Retinal pigment epithelial cell (primary cell): Measurements from ENCODE around the gene DAAM2.

Experiments
- DNase-seq: peaks from one replicate; pipeline ENCODE4 v3.0.0-alpha.2; 2010; ENCODE audit warnings: low read depth
- H3K4me3 ChIP-seq: 2 replicates; pipeline ENCODE4 v1.5.1; 2011; ENCODE audit warnings: mild to moderate bottlenecking, low read length, control low read depth, moderate library complexity
- CTCF ChIP-seq: conservative IDR thresholded peaks from 2 replicates; pipeline ENCODE4 v1.5.1; 2011; ENCODE audit warnings: low read depth, low read length, control low read depth, inconsistent platforms

Gene DAAM2

GRCh38 chr6:39850736-39851297 is 58.6 kb downstream of the DAAM2 start:
- no peak overlapping the region for H3K4me3 ChIP-seq
- no peak for TF ChIP-seq CTCF
- DNase-seq = no peak

GRCh38 chr6:39851331-39851730 is 59.2 kb downstream of the DAAM2 start:
- DNase-seq = no peak
- TF ChIP-seq CTCF = no peak
- H3K4me3 ChIP-seq = no peak overlapping the region

GRCh38 chr6:39852324-39852723 is 60.1 kb downstream of the DAAM2 start:
- TF ChIP-seq CTCF = no peak
- no peak overlapping the region for H3K4me3 ChIP-seq
- DNase-seq = no peak

GRCh38 chr6:39853604-39854003 is 61.4 kb downstream of the DAAM2 start:
- H3K4me3 ChIP-seq = no peak overlapping the region
- DNase-seq = no peak
- TF ChIP-seq CTCF = no peak

- TF ChIP-seq CTCF = no peak
- no peak for DNase-seq
- no peak overlapping the region for H3K4me3 ChIP-seq
Measured at GRCh38 chr6:39855356-39855995, 63.3 kb downstream of the DAAM2 start.

GRCh38 chr6:39859025-39859424 is 66.8 kb downstream of the DAAM2 start:
- no peak for TF ChIP-seq CTCF
- DNase-seq = no peak
- no peak overlapping the region for H3K4me3 ChIP-seq

- DNase-seq = no peak
- TF ChIP-seq CTCF = no peak
- no peak overlapping the region for H3K4me3 ChIP-seq
Measured at GRCh38 chr6:39861663-39862062, 69.5 kb downstream of the DAAM2 start.
